GM19452 (cell line): ENCODE results near the gene KAT5.
"Not testable (repeated sequence)": the region's sequence is repeated elsewhere in the genome, so short reads cannot be mapped to it uniquely, and the experiment has no call there.

ENCODE experiments used
- ATAC-seq: cut with Tn5 transposase; IDR thresholded peaks from one replicate; pipeline ENCODE4 v1.9.1; 2021; ENCODE audit not compliant: unreplicated experiment

The KAT5 gene

DNA sequence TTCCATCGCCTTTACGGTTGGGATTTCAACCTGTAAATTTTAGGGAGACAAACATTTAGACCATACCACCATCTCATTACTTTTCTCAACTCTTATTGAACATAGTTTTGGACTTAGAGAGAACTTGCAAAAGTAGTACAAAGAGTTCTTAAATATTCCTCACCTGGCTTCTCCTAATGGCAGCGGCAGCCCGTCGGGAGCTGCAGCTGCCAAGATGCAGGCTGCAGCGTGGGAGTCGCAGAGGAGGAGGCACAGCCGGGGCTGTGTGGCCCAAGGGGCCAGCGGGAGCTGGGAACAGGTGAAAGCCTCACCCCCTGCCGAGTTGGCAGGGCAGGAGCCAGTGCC is 31.6 kb downstream of the KAT5 start:
- ATAC-seq, result no peak

DNA sequence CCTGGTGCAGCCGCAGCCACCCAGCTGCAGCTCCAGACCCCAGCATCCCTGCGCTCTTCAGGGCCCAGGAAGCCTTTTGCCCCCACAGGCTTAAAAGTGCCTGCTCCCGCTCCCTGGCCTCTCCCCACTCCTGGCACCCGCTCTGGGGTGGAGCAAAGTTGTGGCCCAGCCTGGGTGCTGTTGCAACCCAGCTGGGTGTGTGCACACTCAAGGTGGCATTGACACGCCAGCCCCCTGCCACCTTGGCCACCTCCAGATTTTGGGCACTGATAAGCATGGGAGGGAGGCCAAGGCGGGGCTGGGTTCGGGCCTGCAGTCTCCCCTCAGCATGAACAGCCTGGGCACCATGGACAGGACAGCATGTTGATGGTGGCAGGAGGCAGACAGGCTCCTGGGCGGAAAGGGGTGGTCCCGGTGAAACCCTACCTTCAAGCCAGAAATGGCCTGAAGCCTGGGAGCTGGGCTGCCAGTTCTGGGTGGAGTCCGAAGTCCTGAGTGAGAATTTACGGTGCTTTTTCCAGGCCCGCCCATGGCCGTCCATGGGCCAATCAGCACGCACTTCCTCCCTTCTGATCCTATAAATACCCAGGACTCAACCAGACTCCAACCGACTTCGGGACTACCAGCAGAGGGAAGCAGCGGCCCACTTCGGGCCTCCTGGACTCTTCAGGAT is 32.1 kb downstream of the KAT5 start:
- ATAC-seq, result no peak

DNA sequence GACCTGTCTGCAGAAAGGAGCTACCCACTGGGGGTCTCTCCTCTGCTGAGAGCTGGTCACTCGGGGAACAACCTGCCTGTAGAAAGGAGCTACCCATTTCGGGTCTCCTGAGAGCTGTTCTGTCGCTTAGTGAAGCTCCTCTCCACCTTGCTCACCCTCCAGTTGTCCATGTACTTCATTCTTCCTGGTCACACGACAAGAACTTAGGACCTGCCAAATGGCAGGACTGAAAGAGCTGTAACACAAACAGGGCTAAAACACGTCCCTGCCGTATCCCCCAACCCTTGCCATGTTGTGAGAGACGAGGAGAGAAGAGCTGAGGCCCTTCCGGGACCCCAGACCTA is 32.6 kb downstream of the KAT5 start:
- no peak for ATAC-seq

DNA sequence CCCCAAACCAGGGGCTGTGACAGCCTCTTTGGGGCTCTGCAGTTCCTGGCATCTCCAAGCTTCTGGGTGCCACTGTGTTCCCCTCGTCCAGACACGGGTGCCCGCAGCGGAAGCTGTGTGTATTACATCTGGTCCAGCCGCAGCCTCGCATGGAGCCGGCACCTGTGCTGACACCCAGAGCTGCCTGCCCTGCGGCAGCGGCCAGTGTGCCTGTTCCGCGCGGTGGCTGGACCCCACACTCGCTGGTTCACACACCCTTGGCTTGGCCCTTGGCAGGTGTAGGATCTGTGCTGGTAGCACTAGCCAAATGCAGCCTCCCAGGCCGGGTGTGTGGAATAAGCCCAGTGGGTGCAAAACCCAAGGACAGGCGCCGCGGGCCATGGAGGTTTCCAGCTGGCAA is 33.0 kb downstream of the KAT5 start:
- no peak for ATAC-seq

GRCh38 chr11:65762169-65762568 is 50.1 kb downstream of the KAT5 start:
- not testable (repeated sequence) for ATAC-seq

GRCh38 chr11:65762816-65763215 is 50.8 kb downstream of the KAT5 start:
- not testable (repeated sequence) for ATAC-seq

GRCh38 chr11:65764434-65764833 is 52.4 kb downstream of the KAT5 start:
- no peak for ATAC-seq

DNA sequence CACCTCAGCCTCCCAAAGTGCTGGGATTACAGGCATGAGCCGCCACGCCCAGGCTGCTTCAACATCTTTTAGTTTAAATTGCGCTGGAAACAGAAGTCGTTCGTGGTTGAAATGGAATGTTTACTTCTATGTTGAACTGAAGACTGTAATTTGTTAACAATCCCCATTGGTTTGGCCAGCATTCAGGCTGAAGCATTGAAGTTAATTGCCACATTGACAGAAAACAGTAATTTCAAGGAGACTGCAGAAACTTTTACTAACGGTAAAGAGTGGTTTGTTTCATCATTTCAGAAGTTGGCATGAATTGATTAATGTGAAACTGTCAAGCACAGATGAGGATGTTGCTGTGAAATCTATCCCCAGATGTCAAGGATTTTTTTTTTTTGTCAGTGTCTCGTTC is 54.5 kb downstream of the KAT5 start:
- ATAC-seq, result no peak

GRCh38 chr11:65767406-65767805 is 55.4 kb downstream of the KAT5 start:
- no peak for ATAC-seq

DNA sequence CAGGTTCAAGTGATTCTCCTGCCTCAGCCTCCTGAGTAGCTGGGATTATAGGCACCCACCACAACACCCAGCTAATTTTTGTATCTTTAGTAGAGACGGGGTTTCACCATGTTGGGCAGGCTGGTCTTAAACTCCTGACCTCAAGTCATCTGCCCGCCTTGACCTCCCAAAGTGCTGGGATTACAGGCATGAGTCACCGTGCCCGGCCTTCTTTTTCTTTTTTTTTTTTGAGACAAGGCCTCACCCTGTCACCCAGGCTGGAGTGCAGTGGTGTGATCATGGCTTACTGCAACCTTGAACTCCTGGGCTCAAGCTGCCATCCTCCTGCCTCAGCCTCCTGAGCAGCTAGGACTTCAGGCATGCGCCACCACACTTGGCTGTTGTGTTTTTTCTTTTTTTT is 55.8 kb downstream of the KAT5 start:
- ATAC-seq, result not testable (repeated sequence)
